ENCODE data around the gene MAST4. TPM values are rescaled to one million over a fixed set of nuclear protein-coding genes. Genes with fewer than 3 reads are reported as not detected.

Gene MAST4
- polyA plus RNA-seq, 1 donor (not counting 4 experiments of a cell fraction or from before 2014, with no cell fraction given) = 19.8 TPM

DNA sequence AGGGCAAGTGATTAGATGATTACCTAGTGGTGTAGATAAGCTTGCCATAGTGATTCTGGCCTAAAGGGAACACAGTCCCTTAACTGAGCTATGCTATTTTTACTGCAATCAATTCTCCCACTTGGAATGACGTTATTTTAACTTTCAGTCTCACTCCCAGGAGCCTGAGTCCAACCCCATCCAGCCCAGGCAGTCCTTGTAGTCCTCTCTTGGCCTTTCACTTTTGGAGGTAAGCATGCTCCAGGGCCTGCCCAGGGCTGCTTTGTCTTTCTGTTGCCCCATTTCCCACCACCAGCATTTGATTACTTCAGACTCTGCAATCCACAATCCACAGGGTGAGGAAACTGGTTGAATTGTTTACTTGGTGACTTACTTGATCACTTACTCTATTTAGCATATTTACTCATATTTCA, 367.4 kb downstream of the MAST4 start:
- no peaks in the 10 kb centered on the region for H4K20me1 ChIP-seq (ENCODE audit: control insufficient read depth, extremely low read depth, insufficient read depth, low read length)
- FAIRE-seq (no peak), DNase-seq (ENCODE audit: low read depth, low spot score) (no peak)
- no peak overlapping the region for H2AFZ ChIP-seq (ENCODE audit: control insufficient read depth, low read length)
- no peaks in the 10 kb centered on the region for H3K36me3 ChIP-seq (ENCODE audit: control insufficient read depth in 2 of 2, extremely low read depth in 1 of 2, insufficient read depth in 2 of 2, low read length in 2 of 2)
- no peaks in the 10 kb centered on the region for H3K9me1 ChIP-seq (ENCODE audit: control insufficient read depth, extremely low read depth, insufficient read depth, low read length)
- no peak overlapping the region for H3K4me3 ChIP-seq (ENCODE audit: control insufficient read depth in 2 of 3, extremely low read depth in 1 of 3, insufficient read depth in 2 of 3, low read depth in 1 of 3, low read length in 3 of 3)
- H3K9ac ChIP-seq (ENCODE audit: control insufficient read depth, extremely low read depth, insufficient read depth, low read length) = no peak overlapping the region
- H3K27ac ChIP-seq (ENCODE audit: control insufficient read depth, insufficient read depth, low read length) = no peak overlapping the region
- no peaks in the 10 kb centered on the region for H3K9me3 ChIP-seq (ENCODE audit: control insufficient read depth, low read depth, low read length)
- H3K4me1 ChIP-seq (ENCODE audit: control insufficient read depth, extremely low read depth, insufficient read depth, low read length) = peaks cover 28% of the 10 kb centered on the region
- TF ChIP-seq EZH2 (IDR thresholded peaks at IDR 0.05; ENCODE audit: low read length) = no peak
- TF ChIP-seq, protein P1, sequence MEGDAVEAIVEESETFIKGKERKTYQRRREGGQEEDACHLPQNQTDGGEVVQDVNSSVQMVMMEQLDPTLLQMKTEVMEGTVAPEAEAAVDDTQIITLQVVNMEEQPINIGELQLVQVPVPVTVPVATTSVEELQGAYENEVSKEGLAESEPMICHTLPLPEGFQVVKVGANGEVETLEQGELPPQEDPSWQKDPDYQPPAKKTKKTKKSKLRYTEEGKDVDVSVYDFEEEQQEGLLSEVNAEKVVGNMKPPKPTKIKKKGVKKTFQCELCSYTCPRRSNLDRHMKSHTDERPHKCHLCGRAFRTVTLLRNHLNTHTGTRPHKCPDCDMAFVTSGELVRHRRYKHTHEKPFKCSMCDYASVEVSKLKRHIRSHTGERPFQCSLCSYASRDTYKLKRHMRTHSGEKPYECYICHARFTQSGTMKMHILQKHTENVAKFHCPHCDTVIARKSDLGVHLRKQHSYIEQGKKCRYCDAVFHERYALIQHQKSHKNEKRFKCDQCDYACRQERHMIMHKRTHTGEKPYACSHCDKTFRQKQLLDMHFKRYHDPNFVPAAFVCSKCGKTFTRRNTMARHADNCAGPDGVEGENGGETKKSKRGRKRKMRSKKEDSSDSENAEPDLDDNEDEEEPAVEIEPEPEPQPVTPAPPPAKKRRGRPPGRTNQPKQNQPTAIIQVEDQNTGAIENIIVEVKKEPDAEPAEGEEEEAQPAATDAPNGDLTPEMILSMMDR (optimal IDR thresholded peaks at IDR 0.05 in 1 of 3, IDR thresholded peaks at IDR 0.05 in 1 of 3, conservative IDR thresholded peaks at IDR 0.05 in 1 of 3; ENCODE audit: extremely low read depth in 1 of 3, insufficient read depth in 2 of 3, low read length in 3 of 3) = no peak
- no peak overlapping the region for H3K4me2 ChIP-seq (ENCODE audit: control insufficient read depth, extremely low read depth, insufficient read depth, low read depth, low read length)
- no peaks in the 10 kb centered on the region for H3K27me3 ChIP-seq (ENCODE audit: control insufficient read depth, extremely low read depth, insufficient read depth, low read length)
- dilution Hi-C loops (cut with MboI; ENCODE audit: extremely low pct_ligation_motif_present, low sequenced_read_pairs) = no loop called here
- no peaks in the 10 kb centered on the region for H3K79me2 ChIP-seq (ENCODE audit: control insufficient read depth, insufficient read depth, low read length)

DNA sequence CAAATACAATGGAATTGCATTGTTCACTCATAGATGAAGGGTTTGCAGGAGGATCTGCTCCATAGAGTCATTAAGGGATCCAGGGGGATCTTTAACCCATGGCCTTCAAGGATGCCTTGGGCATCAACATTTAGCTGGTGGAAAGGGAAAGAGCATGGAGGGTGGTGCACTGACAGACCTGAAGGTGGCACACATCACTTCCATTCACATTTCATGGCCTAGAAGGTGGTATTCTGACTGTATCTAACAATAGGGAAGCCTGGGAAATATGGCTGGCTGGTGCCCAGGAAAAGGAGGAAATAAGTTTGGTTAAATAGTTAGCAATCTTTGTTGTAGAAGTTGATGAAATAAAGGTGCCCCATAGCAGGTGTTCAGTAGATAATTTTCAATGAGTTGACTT, 370.2 kb downstream of the MAST4 start:
- FAIRE-seq (peak; percentile 36), DNase-seq (ENCODE audit: low read depth, low spot score) (no peak)
- H3K27ac ChIP-seq (ENCODE audit: control insufficient read depth, insufficient read depth, low read length) = no peak overlapping the region
- no peak overlapping the region for H3K9ac ChIP-seq (ENCODE audit: control insufficient read depth, extremely low read depth, insufficient read depth, low read length)
- dilution Hi-C loops (cut with MboI; ENCODE audit: extremely low pct_ligation_motif_present, low sequenced_read_pairs) = no loop called here
- H3K4me2 ChIP-seq (ENCODE audit: control insufficient read depth, extremely low read depth, insufficient read depth, low read depth, low read length) = no peak overlapping the region
- no peaks in the 10 kb centered on the region for H4K20me1 ChIP-seq (ENCODE audit: control insufficient read depth, extremely low read depth, insufficient read depth, low read length)
- H3K79me2 ChIP-seq (ENCODE audit: control insufficient read depth, insufficient read depth, low read length) = no peaks in the 10 kb centered on the region
- TF ChIP-seq EZH2 (IDR thresholded peaks at IDR 0.05; ENCODE audit: low read length) = no peak
- TF ChIP-seq, protein P1 (optimal IDR thresholded peaks at IDR 0.05 in 1 of 3, IDR thresholded peaks at IDR 0.05 in 1 of 3, conservative IDR thresholded peaks at IDR 0.05 in 1 of 3; ENCODE audit: extremely low read depth in 1 of 3, insufficient read depth in 2 of 3, low read length in 3 of 3) = peak in 1 of 3 experiments; percentile 49
- H3K27me3 ChIP-seq (ENCODE audit: control insufficient read depth, extremely low read depth, insufficient read depth, low read length) = no peaks in the 10 kb centered on the region
- H3K9me3 ChIP-seq (ENCODE audit: control insufficient read depth, low read depth, low read length) = no peaks in the 10 kb centered on the region
- H3K4me3 ChIP-seq (ENCODE audit: control insufficient read depth in 2 of 3, extremely low read depth in 1 of 3, insufficient read depth in 2 of 3, low read depth in 1 of 3, low read length in 3 of 3) = no peak overlapping the region
- no peaks in the 10 kb centered on the region for H3K36me3 ChIP-seq (ENCODE audit: control insufficient read depth in 2 of 2, extremely low read depth in 1 of 2, insufficient read depth in 2 of 2, low read length in 2 of 2)
- peaks cover 8% of the 10 kb centered on the region for H3K4me1 ChIP-seq (ENCODE audit: control insufficient read depth, extremely low read depth, insufficient read depth, low read length)
- H2AFZ ChIP-seq (ENCODE audit: control insufficient read depth, low read length) = no peak overlapping the region
- H3K9me1 ChIP-seq (ENCODE audit: control insufficient read depth, extremely low read depth, insufficient read depth, low read length) = no peaks in the 10 kb centered on the region

Data from keratinocyte (primary cell).